MM.1S (cell line): Measurements from ENCODE around the gene LINC01488.

Experiments used
- DNase-seq: peaks from one replicate; pipeline ENCODE4 v3.0.0-alpha.2; 2015
- H2AFZ ChIP-seq: fragments of 300-600 bp; sonication (generic); 2 replicates; pipeline ENCODE4 v1.6.0; 2016; ENCODE audit warnings: antibody characterized with exemption, low read length
- H3F3A ChIP-seq: fragments of 300-600 bp; sonication (generic); 2 replicates; pipeline ENCODE4 v1.6.1; 2016; ENCODE audit warnings: mild to moderate bottlenecking, antibody characterized with exemption, low read length, moderate library complexity, mixed read lengths; ENCODE audit not compliant: insufficient read depth
- H3K27ac ChIP-seq: fragments of 300-600 bp; sonication (generic); 2 replicates; pipeline ENCODE4 v1.5.1; 2016; ENCODE audit warnings: mild to moderate bottlenecking, low read length
- H3K27me3 ChIP-seq: fragments of 300-600 bp; sonication (generic); replicated peaks from 2 replicates; pipeline ENCODE4 v1.6.0; 2016; ENCODE audit warnings: low read length; ENCODE audit not compliant: insufficient read depth
- H3K36me3 ChIP-seq: fragments of 300-600 bp; sonication (generic); replicated peaks from 2 replicates; pipeline ENCODE4 v1.6.1; 2016; ENCODE audit warnings: mild to moderate bottlenecking, low read length, mixed read lengths; ENCODE audit not compliant: insufficient read depth
- H3K4me1 ChIP-seq: fragments of 300-600 bp; sonication (generic); 2 replicates; pipeline ENCODE4 v1.6.1; 2016; ENCODE audit warnings: low read length, mixed read lengths
- H3K4me2 ChIP-seq: fragments of 300-600 bp; sonication (generic); 2 replicates; pipeline ENCODE4 v1.6.0; 2016; ENCODE audit warnings: low read depth, low read length
- H3K4me3 ChIP-seq: fragments of 300-600 bp; sonication (generic); 2 replicates; pipeline ENCODE4 v1.5.1; 2016; ENCODE audit warnings: low read length, mixed read lengths
- H3K79me2 ChIP-seq: fragments of 300-600 bp; sonication (generic); 2 replicates; pipeline ENCODE4 v1.6.1; 2016; ENCODE audit warnings: mixed run types, low read length, mixed read lengths
- H3K9ac ChIP-seq: fragments of 300-600 bp; sonication (generic); 2 replicates; pipeline ENCODE4 v1.6.1; 2016; ENCODE audit warnings: low read length, mixed read lengths
- H3K9me2 ChIP-seq: fragments of 300-600 bp; sonication (generic); replicated peaks from 2 replicates; pipeline ENCODE4 v1.6.1; 2016; ENCODE audit warnings: mild to moderate bottlenecking, low read length, mixed read lengths; ENCODE audit not compliant: insufficient read depth
- H3K9me3 ChIP-seq: fragments of 300-600 bp; sonication (generic); replicated peaks from 2 replicates; pipeline ENCODE4 v1.6.1; 2016; ENCODE audit warnings: mild to moderate bottlenecking, low read length, mixed read lengths; ENCODE audit not compliant: insufficient read depth
- H4K20me1 ChIP-seq: fragments of 300-600 bp; sonication (generic); 2 replicates; pipeline ENCODE4 v1.6.1; 2016; ENCODE audit warnings: mild to moderate bottlenecking, low read length, moderate library complexity, mixed read lengths; ENCODE audit not compliant: insufficient read depth
- EZH2 ChIP-seq: fragments of 300-600 bp; sonication (generic); optimal IDR thresholded peaks from 2 replicates; pipeline ENCODE3; 2017; ENCODE audit warnings: low read depth, mild to moderate bottlenecking, antibody characterized with exemption, low read length, mixed read lengths
- EZH2phosphoT487 ChIP-seq: fragments of 300-600 bp; sonication (generic); IDR thresholded peaks from 2 replicates; pipeline ENCODE4 v1.6.1; 2018; ENCODE audit warnings: antibody characterized with exemption, low read length
- TF ChIP-seq, protein P1 (sequence below): fragments of 300-600 bp; sonication (generic); IDR thresholded peaks from 2 replicates; pipeline ENCODE4 v1.5.1; 2016; ENCODE audit warnings: antibody characterized with exemption, low read length, mixed read lengths

Gene LINC01488

GRCh38 chr11:69513663-69514224 is 32.3 kb downstream of the LINC01488 start:
- no peaks in the 10 kb centered on the region for H3K36me3 ChIP-seq
- peaks cover 58% of the 10 kb centered on the region for H3K27me3 ChIP-seq
- no peaks in the 10 kb centered on the region for H3K79me2 ChIP-seq
- H3K4me1 ChIP-seq: no peaks in the 10 kb centered on the region
- no peak overlapping the region for H2AFZ ChIP-seq
- H3K9me3 ChIP-seq: no peaks in the 10 kb centered on the region
- no peak overlapping the region for H3K9ac ChIP-seq
- H3K27ac ChIP-seq: no peak overlapping the region
- H3K4me3 ChIP-seq: no peak overlapping the region
- H4K20me1 ChIP-seq: no peaks in the 10 kb centered on the region
- no peaks in the 10 kb centered on the region for H3K9me2 ChIP-seq
- TF ChIP-seq EZH2 (no peak), EZH2phosphoT487 (no peak)
- TF ChIP-seq, protein P1, sequence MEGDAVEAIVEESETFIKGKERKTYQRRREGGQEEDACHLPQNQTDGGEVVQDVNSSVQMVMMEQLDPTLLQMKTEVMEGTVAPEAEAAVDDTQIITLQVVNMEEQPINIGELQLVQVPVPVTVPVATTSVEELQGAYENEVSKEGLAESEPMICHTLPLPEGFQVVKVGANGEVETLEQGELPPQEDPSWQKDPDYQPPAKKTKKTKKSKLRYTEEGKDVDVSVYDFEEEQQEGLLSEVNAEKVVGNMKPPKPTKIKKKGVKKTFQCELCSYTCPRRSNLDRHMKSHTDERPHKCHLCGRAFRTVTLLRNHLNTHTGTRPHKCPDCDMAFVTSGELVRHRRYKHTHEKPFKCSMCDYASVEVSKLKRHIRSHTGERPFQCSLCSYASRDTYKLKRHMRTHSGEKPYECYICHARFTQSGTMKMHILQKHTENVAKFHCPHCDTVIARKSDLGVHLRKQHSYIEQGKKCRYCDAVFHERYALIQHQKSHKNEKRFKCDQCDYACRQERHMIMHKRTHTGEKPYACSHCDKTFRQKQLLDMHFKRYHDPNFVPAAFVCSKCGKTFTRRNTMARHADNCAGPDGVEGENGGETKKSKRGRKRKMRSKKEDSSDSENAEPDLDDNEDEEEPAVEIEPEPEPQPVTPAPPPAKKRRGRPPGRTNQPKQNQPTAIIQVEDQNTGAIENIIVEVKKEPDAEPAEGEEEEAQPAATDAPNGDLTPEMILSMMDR: no peak
- DNase-seq: no peak
- H3K4me2 ChIP-seq: no peak overlapping the region
- H3F3A ChIP-seq: no peaks in the 10 kb centered on the region

DNA sequence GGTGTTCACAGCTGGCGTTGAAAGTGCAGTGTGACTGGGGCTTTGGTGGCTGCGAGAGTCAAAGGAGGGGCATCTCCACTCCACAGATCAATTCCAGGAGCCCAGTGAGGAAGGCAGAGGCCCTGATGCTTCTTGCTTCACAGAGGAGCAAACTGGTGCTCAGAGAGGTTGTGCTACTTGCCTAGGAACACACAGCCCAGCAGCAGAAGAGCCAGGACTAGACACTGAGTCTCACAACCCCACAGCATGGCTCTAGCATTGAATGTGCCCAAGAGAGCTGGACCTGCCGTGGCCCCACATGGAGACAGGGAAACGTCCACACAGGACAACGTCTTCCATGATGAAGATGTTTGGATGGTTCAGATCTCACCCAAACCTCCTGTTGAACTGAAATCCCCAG is 33.3 kb downstream of the LINC01488 start:
- H3K27ac ChIP-seq: no peak overlapping the region
- no peak overlapping the region for H2AFZ ChIP-seq
- no peak overlapping the region for H3K4me3 ChIP-seq
- DNase-seq: no peak
- H3F3A ChIP-seq: no peaks in the 10 kb centered on the region
- peaks cover 57% of the 10 kb centered on the region for H3K27me3 ChIP-seq
- no peaks in the 10 kb centered on the region for H3K79me2 ChIP-seq
- H3K36me3 ChIP-seq: no peaks in the 10 kb centered on the region
- H3K4me2 ChIP-seq: no peak overlapping the region
- no peaks in the 10 kb centered on the region for H4K20me1 ChIP-seq
- H3K9ac ChIP-seq: no peak overlapping the region
- H3K9me2 ChIP-seq: no peaks in the 10 kb centered on the region
- TF ChIP-seq, protein P1: no peak
- TF ChIP-seq EZH2 (no peak), EZH2phosphoT487 (no peak)
- H3K9me3 ChIP-seq: no peaks in the 10 kb centered on the region
- H3K4me1 ChIP-seq: no peaks in the 10 kb centered on the region

GRCh38 chr11:69515271-69516245 is 34.1 kb downstream of the LINC01488 start:
- Histone ChIP-seq H3K4me1 (no peaks in the 10 kb centered on the region), H3K9me2 (no peaks in the 10 kb centered on the region), H3K9ac (no peak overlapping the region), H3K4me3 (no peak overlapping the region), H3F3A (no peaks in the 10 kb centered on the region), H2AFZ (no peak overlapping the region), H3K4me2 (no peak overlapping the region), H3K79me2 (no peaks in the 10 kb centered on the region), H3K27me3 (peaks cover 49% of the 10 kb centered on the region), H4K20me1 (no peaks in the 10 kb centered on the region), H3K36me3 (no peaks in the 10 kb centered on the region), H3K9me3 (no peaks in the 10 kb centered on the region), H3K27ac (no peak overlapping the region)
- TF ChIP-seq, protein P1: no peak
- TF ChIP-seq EZH2phosphoT487 (no peak), EZH2 (no peak)
- no peak for DNase-seq
